HG03159 (cell line): ENCODE results near the gene ADCY5.

Source experiments
- ATAC-seq: cut with Tn5 transposase; IDR thresholded peaks from one replicate; pipeline ENCODE4 v1.9.1; 2021; ENCODE audit warnings: mild to moderate bottlenecking, moderate library complexity; ENCODE audit not compliant: unreplicated experiment

ADCY5 gene

GRCh38 chr3:123459862-123460261 lies 11.0 kb upstream of the ADCY5 start:
- no peak for ATAC-seq

- ATAC-seq: no peak
Observed at GRCh38 chr3:123458255-123458654, 9.4 kb upstream of the ADCY5 start.

- no peak for ATAC-seq
Observed at GRCh38 chr3:123457841-123458240, 9.0 kb upstream of the ADCY5 start.

- ATAC-seq: no peak
Observed at GRCh38 chr3:123453675-123454074, 4.8 kb upstream of the ADCY5 start.

GRCh38 chr3:123451186-123451585 lies 2.3 kb upstream of the ADCY5 start:
- no peak for ATAC-seq

GRCh38 chr3:123449997-123450604 lies 1.2 kb upstream of the ADCY5 start:
- ATAC-seq: no peak

- no peak for ATAC-seq
Observed at GRCh38 chr3:123449102-123449996, 459 bp upstream of the ADCY5 start.

GRCh38 chr3:123447749-123448517 lies 957 bp downstream of the ADCY5 start:
- no peak for ATAC-seq

GRCh38 chr3:123447416-123447748 lies 1.5 kb downstream of the ADCY5 start:
- ATAC-seq: no peak

- ATAC-seq: no peak
Observed at GRCh38 chr3:123446610-123447109, 2.2 kb downstream of the ADCY5 start.

GRCh38 chr3:123446210-123446609 lies 2.7 kb downstream of the ADCY5 start:
- no peak for ATAC-seq

- ATAC-seq: no peak
Observed at GRCh38 chr3:123445702-123446101, 3.2 kb downstream of the ADCY5 start.

GRCh38 chr3:123444744-123445143 lies 4.1 kb downstream of the ADCY5 start:
- no peak for ATAC-seq

- ATAC-seq: no peak
Observed at GRCh38 chr3:123444023-123444422, 4.9 kb downstream of the ADCY5 start.

- ATAC-seq: no peak
Observed at GRCh38 chr3:123442908-123443307, 6.0 kb downstream of the ADCY5 start.

GRCh38 chr3:123442125-123442524 lies 6.8 kb downstream of the ADCY5 start:
- no peak for ATAC-seq

GRCh38 chr3:123439806-123440580 lies 8.9 kb downstream of the ADCY5 start:
- ATAC-seq: no peak

GRCh38 chr3:123432832-123433523 lies 15.9 kb downstream of the ADCY5 start:
- no peak for ATAC-seq

- ATAC-seq: no peak
Observed at GRCh38 chr3:123431658-123432324, 17.1 kb downstream of the ADCY5 start.
